ENCODE measurements around the gene DNAH6.

The DNAH6 gene

GRCh38 chr2:84800194-84800805 is 284.0 kb downstream of the DNAH6 start:
- DNase-seq (ENCODE audit: low spot score), result no peak

- DNase-seq (ENCODE audit: low spot score), result no peak
These were observed 285.5 kb downstream of the DNAH6 start for GRCh38 chr2:84801811-84802210.

GRCh38 chr2:84805250-84805958 is 289.1 kb downstream of the DNAH6 start:
- DNase-seq (ENCODE audit: low spot score), result no peak

GRCh38 chr2:84807063-84807485 is 290.8 kb downstream of the DNAH6 start:
- peak; percentile 73 for DNase-seq (ENCODE audit: low spot score)

GRCh38 chr2:84808279-84808678 is 292.0 kb downstream of the DNAH6 start:
- DNase-seq (ENCODE audit: low spot score), result no peak

GRCh38 chr2:84811839-84812431 is 295.6 kb downstream of the DNAH6 start:
- DNase-seq (ENCODE audit: low spot score), result no peak

GRCh38 chr2:84815146-84815545 is 298.8 kb downstream of the DNAH6 start:
- DNase-seq (ENCODE audit: low spot score), result no peak

GRCh38 chr2:84816426-84817026 is 300.2 kb downstream of the DNAH6 start:
- DNase-seq (ENCODE audit: low spot score), result no peak

- DNase-seq (ENCODE audit: low spot score), result no peak
These were observed 300.9 kb downstream of the DNAH6 start for GRCh38 chr2:84817239-84817655.

- no peak for DNase-seq (ENCODE audit: low spot score)
These were observed 305.5 kb downstream of the DNAH6 start for GRCh38 chr2:84821806-84822205.

- no peak for DNase-seq (ENCODE audit: low spot score)
These were observed 306.9 kb downstream of the DNAH6 start for GRCh38 chr2:84823229-84823628.

GRCh38 chr2:84823788-84824187 is 307.5 kb downstream of the DNAH6 start:
- DNase-seq (ENCODE audit: low spot score), result no peak

GRCh38 chr2:84827978-84828575 is 311.8 kb downstream of the DNAH6 start:
- DNase-seq (ENCODE audit: low spot score), result no peak

- DNase-seq (ENCODE audit: low spot score), result no peak
These were observed 313.4 kb downstream of the DNAH6 start for GRCh38 chr2:84829693-84830092.

- peak; percentile 63 for DNase-seq (ENCODE audit: low spot score)
These were observed 313.8 kb downstream of the DNAH6 start for GRCh38 chr2:84830095-84830494.

GRCh38 chr2:84830758-84831500 is 314.6 kb downstream of the DNAH6 start:
- no peak for DNase-seq (ENCODE audit: low spot score)

- peak; percentile 52 for DNase-seq (ENCODE audit: low spot score)
These were observed 316.6 kb downstream of the DNAH6 start for GRCh38 chr2:84832772-84833461.

- no peak for DNase-seq (ENCODE audit: low spot score)
These were observed 317.3 kb downstream of the DNAH6 start for GRCh38 chr2:84833481-84834150.

- no peak for DNase-seq (ENCODE audit: low spot score)
These were observed 319.9 kb downstream of the DNAH6 start for GRCh38 chr2:84836215-84836614.

- DNase-seq (ENCODE audit: low spot score), result no peak
These were observed 322.3 kb downstream of the DNAH6 start for GRCh38 chr2:84838434-84839145.

Data from kidney tubule cell (primary cell).